H1 (cell line): Measurements from ENCODE around the gene CELSR3. TPM values are rescaled to one million over a fixed set of nuclear protein-coding genes. Genes with fewer than 3 reads are reported as not detected.
A peak's percentile ranks its signal among the peaks of the same experiment; 100 is the strongest.

Experiments
- ASH2L ChIP-seq: fragments of 200-600, 300-600 bp; sonication (generic); IDR thresholded peaks from one replicate; pipeline ENCODE4 v1.7.1; 2017; ENCODE audit warnings: low read length
- BACH1 ChIP-seq: IDR thresholded peaks from 2 replicates; pipeline ENCODE4 v1.6.1; 2012; ENCODE audit warnings: low read length, improper control_type of control experiment
- BRCA1 ChIP-seq: IDR thresholded peaks from 2 replicates; pipeline ENCODE4 v1.6.1; 2012; ENCODE audit warnings: low read depth, low read length, improper control_type of control experiment
- CBX8 ChIP-seq: fragments of 300-800, 300-1000 bp; sonication (generic); IDR thresholded peaks from 2 replicates; pipeline ENCODE4 v1.7.1; 2016; ENCODE audit warnings: low read depth, low read length, borderline replicate concordance
- CHD1 ChIP-seq: IDR thresholded peaks from 2 replicates; pipeline ENCODE4 v1.6.1; 2012; ENCODE audit warnings: low read depth, low read length, improper control_type of control experiment
- CHD2 ChIP-seq: IDR thresholded peaks from 2 replicates; pipeline ENCODE4 v1.6.1; 2012; ENCODE audit warnings: low read length, improper control_type of control experiment
- CREB1 ChIP-seq: IDR thresholded peaks from 2 replicates; pipeline ENCODE4 v1.6.1; 2012; ENCODE audit warnings: inconsistent platforms
- EP300 ChIP-seq, 2 experiments: IDR thresholded peaks; 1 replicate in 1 of 2; 2 replicates in 1 of 2; pipeline ENCODE4 v1.6.1; 2011 to 2012; ENCODE audit warnings: low read depth in 2 of 2, low read length in 2 of 2, mild to moderate bottlenecking in 2 of 2, borderline replicate concordance in 1 of 2, inconsistent platforms in 1 of 2, moderate library complexity in 1 of 2
- EZH2 ChIP-seq: fragments of 200-600 bp; sonication (generic); IDR thresholded peaks from 2 replicates; pipeline ENCODE4 v1.7.1; 2012; ENCODE audit warnings: low read depth, mild to moderate bottlenecking, moderate library complexity, low read length, inconsistent platforms; ENCODE audit not compliant: severe bottlenecking
- FOSL1 ChIP-seq: IDR thresholded peaks from 2 replicates; pipeline ENCODE4 v1.6.1; 2011; ENCODE audit warnings: mild to moderate bottlenecking, low read depth, low read length, moderate library complexity; ENCODE audit not compliant: insufficient read depth
- GABPA ChIP-seq: IDR thresholded peaks from 2 replicates; pipeline ENCODE4 v1.6.1; 2011; ENCODE audit warnings: mild to moderate bottlenecking, low read length, moderate library complexity, borderline replicate concordance; ENCODE audit not compliant: insufficient read depth
- KDM1A ChIP-seq: fragments of 200-600, 300-600 bp; sonication (generic); IDR thresholded peaks from 2 replicates; pipeline ENCODE4 v1.7.1; 2016; ENCODE audit warnings: mild to moderate bottlenecking, low read length, borderline replicate concordance
- KDM4A ChIP-seq: IDR thresholded peaks from one replicate; pipeline ENCODE4 v1.7.1; 2012; ENCODE audit warnings: low read depth, mild to moderate bottlenecking, moderate library complexity, low read length, inconsistent platforms; ENCODE audit not compliant: severe bottlenecking
- POLR2AphosphoS5 ChIP-seq: IDR thresholded peaks from 2 replicates; pipeline ENCODE4 v1.6.1; 2011; ENCODE audit warnings: low read depth, low read length
- SAP30 ChIP-seq: fragments of 300-600 bp; sonication (generic); IDR thresholded peaks from 2 replicates; pipeline ENCODE4 v1.7.1; 2012; ENCODE audit warnings: low read length, moderate library complexity, mild to moderate bottlenecking, inconsistent platforms; ENCODE audit not compliant: insufficient read depth, insufficient replicate concordance
- SIX5 ChIP-seq: IDR thresholded peaks from 2 replicates; pipeline ENCODE4 v1.6.1; 2011; ENCODE audit warnings: mild to moderate bottlenecking, low read depth, low read length
- SRF ChIP-seq: IDR thresholded peaks from 2 replicates; pipeline ENCODE4 v1.6.1; 2011; ENCODE audit warnings: mild to moderate bottlenecking, low read depth, low read length, moderate library complexity
- SUZ12 ChIP-seq: fragments of 200-600 bp; sonication (generic); IDR thresholded peaks from 2 replicates; pipeline ENCODE4 v1.6.1; 2012; ENCODE audit warnings: mild to moderate bottlenecking, inconsistent platforms, low read length, moderate library complexity, mixed read lengths
- TAF1 ChIP-seq: IDR thresholded peaks from 2 replicates; pipeline ENCODE4 v1.6.1; 2011; ENCODE audit warnings: mild to moderate bottlenecking, low read depth, low read length
- TCF12 ChIP-seq: IDR thresholded peaks from 2 replicates; pipeline ENCODE4 v1.6.1; 2011; ENCODE audit warnings: low read depth, mild to moderate bottlenecking, low read length
- polyA plus RNA-seq, 7 experiments: library from polyadenylated mRNA; depleted of rRNA in 3 of 7; stranded (reverse) in 5 of 7; unstranded in 2 of 7; fragments of >200 nt in 5 of 7; fragments of 200-250 nt in 2 of 7; gene quantifications; 1 replicate in 5 of 7; 2 replicates in 1 of 7; 4 replicates in 1 of 7; pipeline versions ENCODE4 v1.2.1 to v1.2.3, GENCODE V29; 2011 to 2013; ENCODE audit warnings: missing spikeins in 2 of 7, mixed read lengths in 2 of 7
- total RNA-seq: library from RNA; stranded (reverse); fragmentation: NEBNext Ultra II Directional; extraction: Animal tissue kit (Norgen Biotek cat#: 25700); gene quantifications from 2 replicates; pipeline ENCODE4 v1.2.1, GENCODE V29; 2021
- TF ChIP-seq, protein P1 (sequence below): IDR thresholded peaks from 2 replicates; pipeline ENCODE4 v1.6.1; 2011; ENCODE audit warnings: low read depth, mild to moderate bottlenecking, low read length; ENCODE audit not compliant: insufficient read depth
- TF ChIP-seq, protein P2 (sequence below), 3 experiments: IDR thresholded peaks; 1 replicate in 2 of 3; 2 replicates in 1 of 3; pipeline versions ENCODE4 v1.5.1 to v1.6.1; 2011; ENCODE audit warnings: low read length in 3 of 3, mild to moderate bottlenecking in 3 of 3, inconsistent platforms in 2 of 3, low read depth in 1 of 3, moderate library complexity in 1 of 3; ENCODE audit not compliant: insufficient read depth in 1 of 3; ENCODE audit errors: control extremely low read depth in 1 of 3

Gene CELSR3
- total and polyA plus RNA-seq, 2 of the 8 experiments (the other 6 are each of a cell fraction or from before 2014, with no cell fraction given) = 11.6 to 29.5 TPM

DNA sequence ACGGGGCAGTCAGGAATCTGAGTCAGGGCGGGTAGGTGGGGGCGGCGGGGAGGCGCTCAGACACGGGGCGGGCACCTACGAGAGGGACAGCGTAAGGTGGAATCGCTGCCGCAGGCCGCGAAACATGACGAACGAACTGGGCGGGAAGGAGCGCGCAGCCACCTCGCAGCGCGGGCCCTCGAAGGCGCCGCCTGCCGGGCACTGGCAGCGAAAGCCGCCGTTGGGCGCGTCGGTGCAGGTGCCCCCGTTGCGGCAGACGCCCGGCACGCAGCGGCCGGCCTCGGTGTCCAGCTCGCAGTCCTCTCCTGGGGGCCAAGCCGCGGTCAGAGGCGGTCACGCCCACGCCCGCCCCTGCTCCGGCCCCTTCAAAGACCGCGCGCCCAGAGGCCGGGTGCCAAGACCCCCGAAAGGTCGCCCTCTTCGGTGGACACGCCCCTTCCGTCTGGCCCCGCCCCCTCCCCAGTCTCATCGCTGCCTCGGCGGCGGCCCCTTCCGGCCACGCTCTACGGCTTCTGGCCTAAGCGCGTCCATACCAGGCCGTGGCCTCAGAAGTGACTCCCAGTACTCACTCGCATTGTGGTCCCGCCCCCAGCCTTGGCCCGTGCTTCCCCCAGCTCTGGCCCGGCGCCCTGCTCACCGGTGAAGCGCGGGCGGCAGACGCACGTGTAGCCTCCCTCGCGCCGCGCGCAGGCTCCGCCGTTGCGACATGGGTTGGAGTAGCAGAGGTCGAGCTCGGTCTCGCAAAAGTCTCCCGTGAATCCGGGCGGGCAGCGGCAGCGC, 6.4 kb downstream of the CELSR3 start (continued):
- TF ChIP-seq SAP30 = no peak
- TF ChIP-seq EP300 (IDR thresholded peaks at IDR 0.05; ENCODE audit: borderline replicate concordance in 1 of 2, low read depth in 2 of 2, low read length in 2 of 2) = no peak
- TF ChIP-seq KDM4A = peak; percentile 69
- no peak for TF ChIP-seq FOSL1
- peak; percentile 67 for TF ChIP-seq CREB1
- TF ChIP-seq POLR2AphosphoS5 = peak; percentile 63
- peak; percentile 59 for TF ChIP-seq ASH2L
- TF ChIP-seq BRCA1 = no peak
- TF ChIP-seq CHD2 = no peak
- no peak for TF ChIP-seq KDM1A
- TF ChIP-seq TCF12 = no peak
- TF ChIP-seq SIX5 = no peak
- peak; percentile 58; the same call in 1 of the 2 replicates for TF ChIP-seq TAF1
- TF ChIP-seq GABPA = 0 out of 2 replicates have a peak, but pooled peaks have one; percentile 36
- no peak for TF ChIP-seq SUZ12
- TF ChIP-seq CHD1 = no peak
- TF ChIP-seq EZH2 = no peak
- TF ChIP-seq CBX8 = no peak
- no peak for TF ChIP-seq BACH1
- TF ChIP-seq, protein P1, sequence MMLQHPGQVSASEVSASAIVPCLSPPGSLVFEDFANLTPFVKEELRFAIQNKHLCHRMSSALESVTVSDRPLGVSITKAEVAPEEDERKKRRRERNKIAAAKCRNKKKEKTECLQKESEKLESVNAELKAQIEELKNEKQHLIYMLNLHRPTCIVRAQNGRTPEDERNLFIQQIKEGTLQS = no peak
- TF ChIP-seq, protein P2, sequence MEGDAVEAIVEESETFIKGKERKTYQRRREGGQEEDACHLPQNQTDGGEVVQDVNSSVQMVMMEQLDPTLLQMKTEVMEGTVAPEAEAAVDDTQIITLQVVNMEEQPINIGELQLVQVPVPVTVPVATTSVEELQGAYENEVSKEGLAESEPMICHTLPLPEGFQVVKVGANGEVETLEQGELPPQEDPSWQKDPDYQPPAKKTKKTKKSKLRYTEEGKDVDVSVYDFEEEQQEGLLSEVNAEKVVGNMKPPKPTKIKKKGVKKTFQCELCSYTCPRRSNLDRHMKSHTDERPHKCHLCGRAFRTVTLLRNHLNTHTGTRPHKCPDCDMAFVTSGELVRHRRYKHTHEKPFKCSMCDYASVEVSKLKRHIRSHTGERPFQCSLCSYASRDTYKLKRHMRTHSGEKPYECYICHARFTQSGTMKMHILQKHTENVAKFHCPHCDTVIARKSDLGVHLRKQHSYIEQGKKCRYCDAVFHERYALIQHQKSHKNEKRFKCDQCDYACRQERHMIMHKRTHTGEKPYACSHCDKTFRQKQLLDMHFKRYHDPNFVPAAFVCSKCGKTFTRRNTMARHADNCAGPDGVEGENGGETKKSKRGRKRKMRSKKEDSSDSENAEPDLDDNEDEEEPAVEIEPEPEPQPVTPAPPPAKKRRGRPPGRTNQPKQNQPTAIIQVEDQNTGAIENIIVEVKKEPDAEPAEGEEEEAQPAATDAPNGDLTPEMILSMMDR (IDR thresholded peaks at IDR 0.05; ENCODE audit: control extremely low read depth in 1 of 3, insufficient read depth in 1 of 3, low read depth in 1 of 3, low read length in 3 of 3) = peak in 2 of 3 experiments; percentile 67 to 74; a peak in 3 of 4 replicates
- TF ChIP-seq SRF = no peak
